Activated CD4-positive, alpha-beta T cell treated with anti-CD3 and anti-CD28 coated beads for 4 hours (primary cell): ENCODE data around the gene KANK3.
"Not testable (repeated sequence)": the region's sequence is repeated elsewhere in the genome, so short reads cannot be mapped to it uniquely, and the experiment has no call there.

Experiments
- DNase-seq, 2 donors: peaks; one replicate each; pipeline ENCODE4 v3.0.0-alpha.2; 2020

Gene KANK3

DNA sequence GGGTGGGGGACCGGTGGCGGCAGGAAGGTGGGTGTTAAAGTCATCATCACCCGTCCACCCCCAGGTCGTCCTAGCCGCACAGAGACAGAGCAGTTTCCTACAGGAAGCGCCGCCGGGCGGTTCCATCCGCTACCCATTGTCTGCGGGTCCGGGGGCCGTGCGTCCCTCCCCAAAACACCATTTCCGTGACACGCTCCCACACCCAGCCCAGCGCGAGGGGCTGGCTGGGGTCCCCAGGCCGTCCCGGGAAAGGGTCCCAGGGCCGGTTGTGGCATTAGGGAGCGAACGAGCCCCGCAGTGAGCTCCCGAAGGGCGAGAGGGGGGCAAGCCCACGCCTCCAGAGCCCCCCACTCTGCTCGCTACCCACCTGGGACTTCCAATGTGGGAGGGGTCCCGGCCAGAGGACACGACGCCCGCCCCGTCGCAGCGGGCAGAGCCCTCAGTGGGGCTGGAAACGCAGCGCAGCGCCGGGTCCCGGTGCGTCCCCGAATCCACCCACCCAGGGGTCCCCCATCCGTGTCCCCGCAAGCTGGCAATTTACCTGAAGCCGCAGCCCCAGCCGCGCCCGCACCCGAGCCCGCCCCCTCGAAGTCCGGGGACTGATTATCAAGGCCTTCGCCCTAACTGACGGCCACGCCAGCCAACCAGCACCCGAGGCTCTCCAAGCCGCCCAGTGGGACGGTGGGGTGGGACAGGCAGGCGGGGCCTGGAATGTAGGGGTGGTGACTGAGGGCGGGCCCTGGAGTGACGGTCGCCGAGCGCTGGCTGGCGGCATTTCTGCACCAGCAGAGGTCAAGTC lies at the start of gene KANK3:
TSS of gene KANK3 (minus strand) at position 579 of the 799 bp plus-strand sequence. CDS start 5,434 bp downstream, outside the sequence.
- DNase-seq, result peak; percentile 90 to 92

DNA sequence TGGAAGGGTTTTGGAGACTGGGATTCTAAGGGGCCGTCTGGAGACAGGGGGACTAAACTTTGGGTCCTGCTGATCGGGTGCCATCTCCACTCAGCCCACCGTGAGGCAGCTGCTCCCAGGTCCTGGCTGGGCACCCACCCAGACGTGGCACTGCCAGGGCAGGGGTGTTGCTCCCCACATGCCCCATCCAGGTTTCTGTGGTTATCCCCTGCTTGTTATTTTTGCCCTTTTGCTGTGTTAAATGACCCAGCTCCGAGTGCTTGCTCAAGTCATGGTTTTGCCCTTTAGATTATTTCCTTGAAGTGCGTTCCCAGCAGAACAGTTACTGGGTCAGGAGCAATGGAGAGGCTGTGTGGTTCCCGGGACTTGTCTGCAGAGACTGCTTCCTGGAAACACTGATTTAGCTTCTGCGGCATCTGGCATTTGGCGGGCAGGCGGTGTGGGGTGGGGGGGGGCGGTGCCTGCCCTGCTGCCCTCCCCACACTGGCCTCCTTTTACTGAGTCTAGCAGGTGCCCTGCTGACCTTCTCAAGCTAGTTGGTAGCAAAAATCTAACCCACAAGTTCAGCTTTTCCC lies 49.0 kb upstream of the KANK3 start:
- DNase-seq, result no peak

DNA sequence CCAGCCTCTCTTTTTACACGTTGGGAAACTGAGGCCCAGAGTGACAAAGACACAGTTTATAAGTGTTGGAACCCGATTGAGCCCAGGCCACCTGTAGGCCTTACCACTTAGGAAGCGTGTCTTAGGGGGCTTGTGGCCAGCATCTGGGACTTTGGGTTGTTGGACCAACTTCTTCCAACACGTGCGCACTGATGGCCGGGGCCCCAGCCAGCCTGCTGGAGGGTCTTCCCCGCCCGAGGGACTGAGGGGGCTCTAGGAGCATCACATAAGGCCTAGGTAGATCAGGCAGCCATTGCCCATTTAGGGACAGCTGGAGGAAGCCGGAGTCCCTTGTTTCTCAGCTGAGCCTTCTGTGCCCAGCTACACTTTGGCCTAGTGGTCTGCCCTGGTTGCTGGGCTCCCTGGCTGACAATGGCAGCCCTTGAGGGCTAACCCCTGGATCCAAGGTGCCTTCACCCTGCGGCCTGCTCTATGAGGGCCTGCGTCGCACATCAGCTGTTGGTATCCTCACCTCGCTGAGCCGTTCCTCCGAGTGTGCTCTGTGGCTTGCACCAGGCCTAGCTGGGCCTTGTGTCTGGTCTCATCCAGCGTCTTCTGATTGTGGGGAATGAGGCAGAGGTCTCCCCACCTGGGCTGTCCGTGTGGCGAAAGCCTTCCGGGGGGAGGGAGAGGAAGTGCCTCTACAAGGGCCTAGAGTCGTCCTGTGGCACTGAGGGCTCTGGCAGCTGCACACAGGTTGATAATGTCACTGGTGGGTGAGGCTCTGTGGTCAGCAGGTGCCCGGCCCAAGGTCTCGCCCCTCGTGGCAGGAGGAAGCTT lies 48.3 kb upstream of the KANK3 start:
- DNase-seq, result no peak

DNA sequence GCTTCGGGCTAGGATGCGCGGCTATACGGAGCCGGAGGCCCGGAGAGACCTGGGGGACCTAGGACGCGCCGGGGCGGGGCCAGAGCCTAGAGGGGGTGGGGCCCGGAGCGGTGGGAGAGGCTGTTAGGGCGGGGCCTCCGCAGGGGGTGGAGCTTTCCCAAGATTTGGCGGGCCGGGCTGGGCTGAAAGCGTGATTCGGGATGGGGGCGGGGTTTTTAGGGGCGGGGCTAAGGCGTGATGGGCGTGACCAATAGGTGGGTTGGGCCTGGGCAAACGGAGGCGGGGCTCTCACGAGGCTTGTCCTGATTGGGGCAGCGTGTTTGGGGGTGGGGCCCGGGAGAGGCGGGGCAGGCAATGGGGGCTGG lies 47.5 kb upstream of the KANK3 start:
- peak; percentile 88 to 91 for DNase-seq

DNA sequence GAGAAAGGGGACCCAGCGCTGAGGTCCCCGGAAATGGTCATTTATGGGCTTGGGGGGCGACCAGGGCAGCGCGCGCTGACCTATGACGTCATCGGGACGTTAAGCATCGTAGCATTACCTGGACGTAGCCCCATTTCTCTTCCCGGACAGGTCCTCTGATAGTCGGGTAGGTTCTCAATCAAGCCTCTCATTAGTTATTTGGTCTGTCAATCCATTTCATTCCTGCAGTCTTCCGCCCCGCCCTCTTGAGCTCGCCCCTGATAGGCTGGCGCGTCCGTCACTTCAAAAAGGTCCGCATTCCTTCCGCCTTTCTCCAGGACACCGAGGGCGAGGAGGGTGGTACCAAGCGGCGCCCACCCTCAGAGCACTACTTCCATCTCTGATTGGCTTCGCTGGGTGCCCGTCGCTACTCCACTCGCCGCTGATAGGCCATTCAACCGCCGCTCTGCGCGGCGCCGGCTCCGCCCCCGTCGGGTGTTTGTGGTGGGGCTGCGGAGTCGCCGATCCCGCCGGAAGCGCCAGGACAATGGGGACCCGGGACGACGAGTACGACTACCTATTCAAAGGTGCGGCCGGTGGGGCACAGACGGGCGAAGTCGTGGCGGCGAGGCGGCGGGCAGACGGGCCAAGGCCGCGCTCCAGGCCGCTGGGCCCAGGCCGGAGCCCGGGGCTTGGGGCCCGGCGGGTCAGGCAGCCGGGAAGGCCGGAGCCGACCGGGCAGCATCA lies 47.0 kb upstream of the KANK3 start, which contains the start of gene RAB11B:
TSS of gene RAB11B (plus strand) at position 470 of the 726 bp plus-strand sequence. CDS start at position 527, 57 bp downstream.
- DNase-seq, result peak; percentile 97 to 98

DNA sequence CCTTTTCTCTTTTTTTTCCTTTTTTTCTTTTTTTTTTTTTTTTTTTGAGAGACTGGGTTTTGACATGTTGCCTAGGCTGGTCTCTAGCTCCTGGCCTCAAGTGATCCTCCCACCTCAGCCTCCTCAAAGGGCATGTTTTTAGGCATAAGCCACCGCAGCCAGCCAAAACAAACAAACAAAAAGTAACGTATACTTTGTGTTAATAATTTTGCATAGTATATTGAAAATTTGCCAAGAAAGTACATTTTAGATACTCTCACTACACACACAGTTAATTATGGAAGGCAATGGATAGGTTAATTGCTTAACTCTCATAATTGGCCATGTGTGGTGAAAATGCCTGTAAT lies 45.5 kb upstream of the KANK3 start:
- DNase-seq, result no peak

DNA sequence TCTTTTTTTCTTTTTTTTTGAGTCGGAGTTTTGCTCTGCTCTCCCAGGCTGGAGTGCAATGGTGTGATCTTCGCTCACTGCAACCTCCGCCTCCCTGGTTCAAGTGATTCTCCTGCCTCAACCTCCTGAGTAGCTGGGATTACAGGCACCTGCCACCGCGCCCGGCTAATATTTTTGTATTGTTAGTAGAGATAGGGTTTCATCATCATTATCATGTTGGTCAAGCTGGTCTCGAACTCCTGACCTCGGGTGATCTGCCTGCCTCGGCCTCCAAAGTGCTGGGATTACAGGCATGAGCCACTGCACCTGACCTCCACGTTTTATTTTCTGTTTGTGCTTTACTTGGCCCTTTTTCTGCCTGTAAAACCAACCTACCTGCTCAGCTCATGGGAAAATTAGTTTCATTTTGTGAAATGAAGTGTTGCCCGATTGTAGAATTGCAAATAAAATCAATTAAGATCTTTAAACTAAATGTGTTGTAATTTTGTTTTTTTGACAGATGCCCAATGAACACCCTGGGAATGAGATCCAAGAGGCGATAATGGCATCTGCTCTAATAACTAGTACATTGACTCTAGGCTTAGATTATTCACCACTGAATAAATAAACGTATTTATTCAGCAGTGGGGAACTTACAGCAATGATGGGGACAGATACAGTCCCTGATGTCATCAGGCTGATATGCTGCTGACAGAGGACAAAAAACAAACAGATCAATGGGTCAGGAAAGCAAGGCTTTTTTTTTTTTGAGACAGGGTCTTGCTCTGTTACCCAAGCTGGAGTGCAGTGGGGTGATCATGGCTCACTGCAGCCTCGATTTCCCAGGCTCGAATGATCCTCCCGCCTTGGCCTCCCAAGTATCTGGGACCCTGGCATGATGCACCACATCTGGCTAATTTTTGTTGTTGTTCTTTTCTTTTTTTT lies 44.9 kb upstream of the KANK3 start:
- DNase-seq, result no peak

DNA sequence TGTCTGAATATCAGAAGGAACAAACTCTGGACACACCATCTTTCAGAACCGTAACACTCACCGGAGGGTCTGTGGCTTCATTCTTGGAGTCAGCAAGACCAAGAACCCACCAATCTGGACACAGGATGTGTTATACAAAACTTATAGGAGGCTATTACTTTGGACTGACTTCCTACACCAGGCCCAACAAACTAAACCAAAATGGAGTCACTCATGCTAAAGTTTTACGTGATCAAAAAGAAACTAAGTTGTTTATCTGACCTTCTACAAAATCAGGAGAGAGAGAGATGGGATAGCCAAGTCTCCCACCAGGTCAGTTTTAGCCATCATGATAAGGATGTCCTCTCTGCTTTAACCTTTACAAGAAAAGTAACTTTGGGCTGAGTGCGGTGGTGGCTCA lies 43.9 kb upstream of the KANK3 start:
- no peak for DNase-seq

DNA sequence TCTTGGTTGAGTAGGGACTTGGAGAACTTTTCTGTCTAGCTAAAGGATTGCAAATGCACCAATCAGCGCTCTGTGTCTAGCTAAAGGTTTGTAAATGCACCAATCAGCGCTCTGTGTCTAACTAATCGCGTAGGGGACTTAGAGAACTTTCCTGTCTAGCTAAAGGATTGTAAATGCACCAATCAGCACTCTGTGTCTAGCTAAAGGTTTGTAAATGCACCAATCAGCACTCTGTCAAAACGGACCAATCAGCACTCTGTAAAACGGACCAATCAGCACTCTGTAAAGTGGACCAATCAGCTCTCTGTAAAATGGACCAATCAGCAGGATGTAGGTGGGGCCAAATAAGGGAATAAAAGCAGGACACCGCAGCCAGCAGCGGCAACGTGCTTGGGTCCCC lies 43.4 kb upstream of the KANK3 start:
- not testable (repeated sequence) for DNase-seq

DNA sequence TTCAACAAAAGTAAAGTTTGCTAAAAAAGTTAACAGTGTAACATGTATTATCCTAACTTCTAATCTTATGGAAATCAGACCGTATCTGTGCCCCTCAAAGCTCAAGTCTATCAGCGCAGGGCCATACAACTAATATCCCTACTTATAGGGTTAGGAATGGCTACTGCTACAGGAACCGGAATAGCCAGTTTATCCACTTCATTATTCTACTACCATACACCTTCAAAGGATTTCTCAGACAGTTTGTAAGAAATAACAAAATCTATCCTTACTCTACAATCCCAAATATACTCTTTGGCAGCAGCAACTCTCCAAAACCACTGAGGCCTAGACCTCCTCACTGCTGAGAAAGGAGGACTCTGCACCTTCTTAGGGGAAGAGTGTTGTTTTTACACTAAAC lies 42.5 kb upstream of the KANK3 start:
- DNase-seq, result not testable (repeated sequence)

DNA sequence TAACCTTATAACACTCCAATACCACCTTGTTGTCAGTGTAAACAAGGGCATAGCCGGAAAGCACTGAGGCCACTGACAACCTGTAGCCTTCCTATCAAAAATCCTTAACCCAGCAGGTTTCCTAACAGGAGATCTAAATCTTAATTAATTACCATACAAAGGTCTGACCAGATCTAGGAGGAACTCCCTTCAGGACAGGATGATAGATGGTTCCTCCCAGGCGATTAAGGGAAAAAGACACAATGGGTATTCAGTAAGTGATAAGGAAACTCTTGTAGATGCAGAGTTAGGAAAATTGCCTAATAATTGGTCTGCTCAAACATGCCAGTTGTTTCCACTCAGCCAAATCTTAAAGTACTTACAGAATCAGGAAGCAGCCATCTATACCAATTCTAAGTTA lies 42.0 kb upstream of the KANK3 start:
- not testable (repeated sequence) for DNase-seq

DNA sequence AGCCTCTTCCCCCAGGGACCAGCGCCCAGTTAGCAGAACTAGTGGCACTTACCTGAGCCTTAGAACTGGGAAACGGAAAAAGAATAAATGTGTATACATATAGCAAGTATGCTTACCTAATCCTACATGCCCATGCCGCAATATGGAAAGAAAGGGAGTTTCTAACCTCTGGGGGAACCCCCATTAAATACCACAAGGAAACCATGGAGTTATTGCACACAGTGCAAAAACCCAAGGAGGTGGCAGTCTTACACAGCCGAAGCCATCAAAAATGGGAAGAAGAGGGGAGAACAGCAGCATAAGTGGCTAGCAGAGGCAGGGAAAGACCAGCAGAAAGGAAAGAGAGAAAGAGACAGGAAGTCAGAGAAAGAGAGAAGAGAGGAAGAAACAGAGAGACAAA lies 41.5 kb upstream of the KANK3 start:
- not testable (repeated sequence) for DNase-seq

DNA sequence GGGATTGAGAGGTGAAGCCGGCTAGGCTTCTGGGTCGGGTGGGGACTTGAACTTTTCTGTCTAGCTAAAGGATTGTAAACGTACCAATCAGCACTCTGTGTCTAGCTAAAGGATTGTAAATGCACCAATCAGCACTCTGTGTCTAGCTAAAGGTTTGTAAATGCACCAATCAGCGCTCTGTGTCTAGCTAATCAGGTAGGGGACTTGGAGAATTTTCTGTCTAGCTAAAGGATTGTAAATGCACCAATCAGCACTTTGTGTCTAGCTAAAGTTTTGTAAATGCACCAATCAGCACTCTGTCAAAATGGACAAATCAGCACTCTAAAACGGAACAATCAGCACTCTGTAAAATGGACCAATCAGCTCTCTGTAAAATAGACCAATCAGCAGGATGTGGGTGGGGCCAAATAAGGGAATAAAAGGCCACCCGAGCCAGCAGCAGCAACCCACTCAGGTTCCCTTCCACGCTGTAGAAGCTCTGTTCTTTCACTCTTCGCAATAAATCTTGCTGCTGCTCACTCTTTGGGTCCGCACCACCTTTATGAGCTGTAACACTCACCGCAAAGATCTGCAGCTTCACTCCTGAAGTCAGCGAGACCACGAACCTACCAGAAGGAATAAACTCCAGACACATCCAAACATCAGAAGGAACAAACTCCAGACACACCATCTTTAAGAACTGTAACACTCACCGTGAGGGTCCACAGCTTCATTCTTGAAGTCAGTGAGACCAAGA lies 36.3 kb upstream of the KANK3 start:
- DNase-seq, result not testable (repeated sequence)

DNA sequence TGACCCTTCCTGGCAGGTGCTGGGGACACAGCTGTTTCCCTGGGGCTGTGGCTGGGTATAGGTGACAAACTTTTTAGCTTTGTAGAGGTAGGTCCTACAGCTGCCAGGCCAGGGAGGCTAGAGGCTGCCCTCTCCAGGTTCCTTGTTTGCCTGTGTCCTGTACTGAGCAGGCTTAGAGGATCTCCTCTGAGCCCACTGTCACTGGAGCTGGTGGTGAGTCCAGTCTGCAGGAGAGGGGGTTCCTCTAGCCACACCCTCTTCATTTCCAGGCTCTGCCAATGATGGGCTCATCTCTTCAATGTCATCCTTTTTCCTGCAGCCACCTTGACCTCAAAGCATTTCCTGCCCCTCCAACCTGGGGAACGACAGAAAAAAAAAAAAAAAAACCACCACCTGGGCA lies 34.5 kb upstream of the KANK3 start:
- DNase-seq, result no peak

DNA sequence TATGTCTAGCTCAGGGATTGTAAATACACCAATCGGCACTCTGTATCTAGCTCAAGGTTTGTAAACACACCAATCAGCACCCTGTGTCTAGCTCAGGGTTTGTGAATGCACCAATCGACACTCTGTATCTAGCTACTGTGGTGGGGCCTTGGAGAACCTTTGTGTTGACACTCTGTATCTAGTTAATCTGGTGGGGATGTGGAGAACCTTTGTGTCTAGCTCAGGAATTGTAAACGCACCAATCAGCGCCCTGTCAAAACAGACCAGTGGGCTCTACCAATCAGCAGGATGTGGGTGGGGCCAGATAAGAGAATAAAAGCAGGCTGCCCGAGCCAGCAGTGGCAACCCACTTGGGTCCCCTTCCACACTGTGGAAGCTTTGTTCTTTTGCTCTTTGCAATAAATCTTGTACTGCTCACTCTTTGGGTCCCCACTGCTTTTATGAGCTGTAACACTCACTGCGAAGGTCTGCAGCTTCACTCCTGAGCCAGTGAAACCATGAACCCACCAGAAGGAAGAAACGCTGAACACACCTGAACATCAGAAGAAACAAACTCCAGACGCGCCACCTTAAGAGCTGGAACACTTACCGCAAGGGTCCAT lies 33.4 kb upstream of the KANK3 start:
- DNase-seq, result not testable (repeated sequence)

DNA sequence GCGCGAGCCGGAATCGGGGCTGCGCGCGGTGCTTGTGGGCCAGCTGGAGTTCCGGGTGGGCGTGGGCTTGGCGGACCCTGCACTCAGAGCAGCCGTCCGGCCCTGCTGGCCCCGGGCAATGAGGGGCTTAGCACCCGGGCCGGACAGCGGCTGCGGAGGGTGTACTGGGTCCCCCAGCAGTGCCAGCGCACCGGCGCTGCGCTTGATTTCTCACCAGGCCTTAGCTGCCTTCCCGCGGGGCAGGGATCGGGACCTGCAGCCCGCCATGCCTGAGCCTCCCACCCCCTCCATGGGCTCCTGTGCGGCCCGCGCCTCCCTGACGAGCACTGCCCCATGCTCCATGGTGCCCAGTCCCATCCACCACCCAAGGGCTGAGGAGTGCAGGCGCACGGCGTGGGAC lies 32.7 kb upstream of the KANK3 start:
- DNase-seq, result not testable (repeated sequence)

DNA sequence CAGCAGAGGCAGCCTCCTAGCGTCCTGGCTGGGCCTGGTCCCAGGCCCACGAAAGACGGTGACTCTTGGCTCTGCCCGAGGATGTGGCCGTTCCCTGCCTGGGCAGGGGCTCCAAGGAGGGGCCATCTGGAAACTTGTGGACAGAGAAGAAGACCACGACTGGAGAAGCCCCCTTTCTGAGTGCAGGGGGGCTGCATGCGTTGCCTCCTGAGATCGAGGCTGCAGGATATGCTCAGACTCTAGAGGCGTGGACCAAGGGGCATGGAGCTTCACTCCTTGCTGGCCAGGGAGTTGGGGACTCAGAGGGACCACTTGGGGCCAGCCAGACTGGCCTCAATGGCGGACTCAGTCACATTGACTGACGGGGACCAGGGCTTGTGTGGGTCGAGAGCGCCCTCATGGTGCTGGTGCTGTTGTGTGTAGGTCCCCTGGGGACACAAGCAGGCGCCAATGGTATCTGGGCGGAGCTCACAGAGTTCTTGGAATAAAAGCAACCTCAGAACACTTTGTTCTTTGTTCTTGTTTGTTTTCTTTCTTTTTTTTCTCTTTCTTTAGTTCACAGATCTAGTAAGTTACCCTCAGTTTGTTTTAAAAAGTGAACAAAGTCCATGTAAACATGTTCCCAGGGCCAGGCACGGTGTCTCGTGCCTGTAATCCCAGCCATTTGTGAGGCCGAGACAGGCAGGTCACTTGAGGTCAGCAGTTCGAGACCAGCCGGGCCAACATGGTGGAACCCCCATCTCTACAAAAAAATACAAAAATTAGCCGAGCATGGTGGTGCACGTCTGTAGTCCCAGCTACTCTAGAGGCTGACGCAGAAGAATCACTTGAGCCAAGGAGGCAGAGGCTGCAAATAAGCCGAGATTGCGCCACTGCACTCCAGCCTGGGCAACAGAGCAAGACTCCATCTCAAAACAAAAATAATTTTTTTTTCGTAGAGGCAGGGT lies 31.1 kb upstream of the KANK3 start:
- no peak for DNase-seq

DNA sequence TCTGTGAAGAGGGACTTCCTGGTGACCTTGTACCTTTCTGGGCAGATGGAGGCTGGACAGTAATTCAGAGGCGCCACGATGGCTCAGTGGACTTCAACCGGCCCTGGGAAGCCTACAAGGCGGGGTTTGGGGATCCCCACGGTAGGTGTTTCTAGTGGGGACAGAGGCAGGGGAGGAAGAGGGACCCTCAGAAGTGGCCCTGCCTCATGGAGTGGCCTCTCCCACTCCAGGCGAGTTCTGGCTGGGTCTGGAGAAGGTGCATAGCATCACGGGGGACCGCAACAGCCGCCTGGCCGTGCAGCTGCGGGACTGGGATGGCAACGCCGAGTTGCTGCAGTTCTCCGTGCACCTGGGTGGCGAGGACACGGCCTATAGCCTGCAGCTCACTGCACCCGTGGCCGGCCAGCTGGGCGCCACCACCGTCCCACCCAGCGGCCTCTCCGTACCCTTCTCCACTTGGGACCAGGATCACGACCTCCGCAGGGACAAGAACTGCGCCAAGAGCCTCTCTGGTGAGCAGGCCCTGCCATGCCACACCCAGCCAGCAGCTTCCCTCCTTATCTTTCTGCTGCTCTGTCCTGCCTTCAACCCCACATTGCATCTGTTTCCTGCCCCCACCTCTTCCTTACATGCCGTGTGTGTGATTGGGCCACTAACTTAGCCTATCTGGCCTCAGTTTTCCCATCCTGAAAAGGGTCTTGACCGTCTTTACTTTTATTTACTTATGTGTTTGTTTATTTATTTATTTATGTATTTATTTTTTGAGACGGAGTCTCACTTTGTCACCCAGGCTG lies 28.1 kb upstream of the KANK3 start:
- no peak for DNase-seq
